8988T (cell line): ENCODE data around the gene IER3IP1.
"Not testable (repeated sequence)": the region's sequence is repeated elsewhere in the genome, so short reads cannot be mapped to it uniquely, and the experiment has no call there.

Experiments
- DNase-seq: peaks from one replicate; pipeline ENCODE4 v3.0.0; 2011

The IER3IP1 gene

GRCh38 chr18:47175898-47176575 is at the start of gene IER3IP1:
Gene IER3IP1 (minus strand): TSS chr18:47176364. CDS start chr18:47176277, 87 bp downstream.
- peak; percentile 82 for DNase-seq

GRCh38 chr18:47215554-47216138 is 39.5 kb upstream of the IER3IP1 start:
- DNase-seq, result no peak

GRCh38 chr18:47209171-47209570 is 33.0 kb upstream of the IER3IP1 start:
- DNase-seq, result no peak

GRCh38 chr18:47206945-47207637 is 30.9 kb upstream of the IER3IP1 start:
- no peak for DNase-seq

- no peak for DNase-seq
Observed at GRCh38 chr18:47204908-47205522, 28.9 kb upstream of the IER3IP1 start.

- DNase-seq, result no peak
Observed at GRCh38 chr18:47203626-47204464, 27.7 kb upstream of the IER3IP1 start.

- not testable (repeated sequence) for DNase-seq
Observed at GRCh38 chr18:47195961-47196360, 19.8 kb upstream of the IER3IP1 start.

GRCh38 chr18:47191961-47192360 is 15.8 kb upstream of the IER3IP1 start:
- DNase-seq, result no peak

GRCh38 chr18:47187721-47188120 is 11.6 kb upstream of the IER3IP1 start:
- no peak for DNase-seq

GRCh38 chr18:47184419-47185050 is 8.4 kb upstream of the IER3IP1 start:
- DNase-seq, result no peak

- not testable (repeated sequence) for DNase-seq
Observed at GRCh38 chr18:47182156-47182555, 6.0 kb upstream of the IER3IP1 start.

- DNase-seq, result no peak
Observed at GRCh38 chr18:47180765-47181164, 4.6 kb upstream of the IER3IP1 start.

- DNase-seq, result no peak
Observed at GRCh38 chr18:47179520-47179919, 3.4 kb upstream of the IER3IP1 start.

- DNase-seq, result no peak
Observed at GRCh38 chr18:47175283-47175897, 774 bp downstream of the IER3IP1 start.

GRCh38 chr18:47174545-47175116 is 1.5 kb downstream of the IER3IP1 start:
- DNase-seq, result no peak

GRCh38 chr18:47172476-47172875 is 3.7 kb downstream of the IER3IP1 start:
- DNase-seq, result no peak

- no peak for DNase-seq
Observed at GRCh38 chr18:47168913-47169312, 7.3 kb downstream of the IER3IP1 start.

- DNase-seq, result no peak
Observed at GRCh38 chr18:47168509-47168908, 7.7 kb downstream of the IER3IP1 start.

- no peak for DNase-seq
Observed at GRCh38 chr18:47166294-47166693, 9.9 kb downstream of the IER3IP1 start.

GRCh38 chr18:47163241-47163640 is 12.9 kb downstream of the IER3IP1 start:
- no peak for DNase-seq

GRCh38 chr18:47160256-47160655 is 15.9 kb downstream of the IER3IP1 start:
- DNase-seq, result no peak
